ENCODE measurements around the gene PRDM5.

The PRDM5 gene

GRCh38 chr4:120761070-120761469 lies 161.5 kb downstream of the PRDM5 start:
- Histone ChIP-seq H4K8ac (ENCODE audit: low read depth, low read length) (peak overlapping the region; percentile 79), H3K9ac (ENCODE audit: low read length) (no peak overlapping the region), H3K18ac (ENCODE audit: low read length) (no peak overlapping the region), H2BK120ac (ENCODE audit: insufficient read depth, low read length, poor library complexity) (peak overlapping the region; percentile 80), H2BK12ac (ENCODE audit: low read length) (peak overlapping the region; percentile 92), H3K79me2 (ENCODE audit: control insufficient read depth, insufficient read depth, low read length, poor library complexity) (no peaks in the 10 kb centered on the region), H3K79me1 (ENCODE audit: low read length) (peaks cover 15% of the 10 kb centered on the region), H3K14ac (ENCODE audit: low read length) (peak overlapping the region; percentile 93), H3K27me3 (ENCODE audit: insufficient read depth, low read length) (no peaks in the 10 kb centered on the region), H3K4me1 (ENCODE audit: control insufficient read depth in 1 of 2, insufficient read depth in 2 of 2, low read length in 2 of 2) (no peaks in the 10 kb centered on the region), H4K12ac (ENCODE audit: low read depth, low read length) (no peak overlapping the region), H4K91ac (ENCODE audit: low read depth, low read length) (peak overlapping the region; percentile 89), H3K27ac (ENCODE audit: low read depth, low read length) (peak overlapping the region; percentile 6), H3K4me3 (ENCODE audit: low read depth, low read length) (no peak overlapping the region), H2AK5ac (ENCODE audit: low read length) (peak overlapping the region; percentile 93), H2AFZ (ENCODE audit: insufficient read depth, low read length, poor library complexity) (no peak overlapping the region), H3K36me3 (ENCODE audit: control insufficient read depth in 1 of 2, insufficient read depth in 2 of 2, low read length in 2 of 2) (no peaks in the 10 kb centered on the region), H3K4ac (ENCODE audit: low read depth, low read length) (peak overlapping the region; percentile 27), H3K9me3 (ENCODE audit: insufficient read depth, low read depth, low read length) (no peaks in the 10 kb centered on the region), H3K4me2 (ENCODE audit: low read length) (no peak overlapping the region), H3K23ac (ENCODE audit: low read length) (no peak overlapping the region), H2BK5ac (ENCODE audit: low read depth, low read length, poor library complexity) (peak overlapping the region; percentile 89)
- no CpG with 5 or more reads among the region's 2 CpGs for WGBS (ENCODE audit: extremely low coverage, insufficient coverage, insufficient read length)
- DNase-seq: no peak

GRCh38 chr4:120760047-120760446 lies 162.5 kb downstream of the PRDM5 start:
- WGBS (ENCODE audit: extremely low coverage, insufficient coverage, insufficient read length): no CpG with 5 or more reads among the region's 2 CpGs
- H2AFZ ChIP-seq (ENCODE audit: insufficient read depth, low read length, poor library complexity): no peak overlapping the region

GRCh38 chr4:120755864-120756263 lies 166.7 kb downstream of the PRDM5 start:
- DNase-seq: no peak
- Histone ChIP-seq H3K14ac (ENCODE audit: low read length) (peak overlapping the region; percentile 17), H3K4me2 (ENCODE audit: low read length) (no peak overlapping the region), H4K91ac (ENCODE audit: low read depth, low read length) (peak overlapping the region; percentile 26), H3K9me3 (ENCODE audit: insufficient read depth, low read depth, low read length) (peaks cover 2% of the 10 kb centered on the region), H3K23ac (ENCODE audit: low read length) (no peak overlapping the region), H3K27ac (ENCODE audit: low read depth, low read length) (no peak overlapping the region), H3K79me2 (ENCODE audit: control insufficient read depth, insufficient read depth, low read length, poor library complexity) (no peaks in the 10 kb centered on the region), H2BK12ac (ENCODE audit: low read length) (peak overlapping the region; percentile 61), H3K4ac (ENCODE audit: low read depth, low read length) (no peak overlapping the region), H2AFZ (ENCODE audit: insufficient read depth, low read length, poor library complexity) (no peak overlapping the region), H3K18ac (ENCODE audit: low read length) (no peak overlapping the region), H3K4me3 (ENCODE audit: low read depth, low read length) (no peak overlapping the region), H2AK5ac (ENCODE audit: low read length) (peak overlapping the region; percentile 35), H3K79me1 (ENCODE audit: low read length) (peaks cover 13% of the 10 kb centered on the region), H4K8ac (ENCODE audit: low read depth, low read length) (no peak overlapping the region), H4K12ac (ENCODE audit: low read depth, low read length) (no peak overlapping the region), H3K9ac (ENCODE audit: low read length) (no peak overlapping the region), H3K4me1 (ENCODE audit: control insufficient read depth in 1 of 2, insufficient read depth in 2 of 2, low read length in 2 of 2) (peaks cover 2 to 4% of the 10 kb centered on the region in 2 experiments), H3K36me3 (ENCODE audit: control insufficient read depth in 1 of 2, insufficient read depth in 2 of 2, low read length in 2 of 2) (peaks cover 3% of the 10 kb centered on the region in 2 experiments), H3K27me3 (ENCODE audit: insufficient read depth, low read length) (no peaks in the 10 kb centered on the region), H2BK120ac (ENCODE audit: insufficient read depth, low read length, poor library complexity) (peak overlapping the region; percentile 75), H2BK5ac (ENCODE audit: low read depth, low read length, poor library complexity) (no peak overlapping the region)
- WGBS (ENCODE audit: extremely low coverage, insufficient coverage, insufficient read length): no CpG with 5 or more reads among the region's 1 CpG

More at GRCh38 chr4:120760047-120760446, 162.5 kb downstream of the PRDM5 start:
- Histone ChIP-seq H3K4me3 (ENCODE audit: low read depth, low read length) (no peak overlapping the region), H4K12ac (ENCODE audit: low read depth, low read length) (no peak overlapping the region), H3K79me1 (ENCODE audit: low read length) (peaks cover 16% of the 10 kb centered on the region), H3K9me3 (ENCODE audit: insufficient read depth, low read depth, low read length) (no peaks in the 10 kb centered on the region), H3K23ac (ENCODE audit: low read length) (no peak overlapping the region), H3K4me1 (ENCODE audit: control insufficient read depth in 1 of 2, insufficient read depth in 2 of 2, low read length in 2 of 2) (peaks cover 0 to 4% of the 10 kb centered on the region in 2 experiments), H3K18ac (ENCODE audit: low read length) (no peak overlapping the region), H4K8ac (ENCODE audit: low read depth, low read length) (no peak overlapping the region), H3K36me3 (ENCODE audit: control insufficient read depth in 1 of 2, insufficient read depth in 2 of 2, low read length in 2 of 2) (peaks cover 0 to 2% of the 10 kb centered on the region in 2 experiments), H2BK12ac (ENCODE audit: low read length) (no peak overlapping the region), H3K4me2 (ENCODE audit: low read length) (no peak overlapping the region), H3K9ac (ENCODE audit: low read length) (no peak overlapping the region), H4K91ac (ENCODE audit: low read depth, low read length) (no peak overlapping the region), H3K79me2 (ENCODE audit: control insufficient read depth, insufficient read depth, low read length, poor library complexity) (no peaks in the 10 kb centered on the region), H2AK5ac (ENCODE audit: low read length) (no peak overlapping the region), H3K27me3 (ENCODE audit: insufficient read depth, low read length) (no peaks in the 10 kb centered on the region), H3K14ac (ENCODE audit: low read length) (no peak overlapping the region), H3K4ac (ENCODE audit: low read depth, low read length) (no peak overlapping the region), H3K27ac (ENCODE audit: low read depth, low read length) (peak overlapping the region; percentile 25), H2BK120ac (ENCODE audit: insufficient read depth, low read length, poor library complexity) (no peak overlapping the region), H2BK5ac (ENCODE audit: low read depth, low read length, poor library complexity) (no peak overlapping the region)
- DNase-seq: no peak

GRCh38 chr4:120754590-120754989 lies 167.9 kb downstream of the PRDM5 start:
- Histone ChIP-seq H3K14ac (ENCODE audit: low read length) (peak overlapping the region; percentile 67), H4K8ac (ENCODE audit: low read depth, low read length) (no peak overlapping the region), H3K23ac (ENCODE audit: low read length) (no peak overlapping the region), H2BK5ac (ENCODE audit: low read depth, low read length, poor library complexity) (no peak overlapping the region), H3K27me3 (ENCODE audit: insufficient read depth, low read length) (no peaks in the 10 kb centered on the region), H3K9me3 (ENCODE audit: insufficient read depth, low read depth, low read length) (peaks cover 6% of the 10 kb centered on the region), H3K9ac (ENCODE audit: low read length) (no peak overlapping the region), H2AK5ac (ENCODE audit: low read length) (peak overlapping the region; percentile 94), H4K12ac (ENCODE audit: low read depth, low read length) (no peak overlapping the region), H3K4me3 (ENCODE audit: low read depth, low read length) (no peak overlapping the region), H3K79me2 (ENCODE audit: control insufficient read depth, insufficient read depth, low read length, poor library complexity) (no peaks in the 10 kb centered on the region), H3K36me3 (ENCODE audit: control insufficient read depth in 1 of 2, insufficient read depth in 2 of 2, low read length in 2 of 2) (peaks cover 3 to 7% of the 10 kb centered on the region in 2 experiments), H3K27ac (ENCODE audit: low read depth, low read length) (peak overlapping the region; percentile 7), H2BK12ac (ENCODE audit: low read length) (peak overlapping the region; percentile 19), H4K91ac (ENCODE audit: low read depth, low read length) (peak overlapping the region; percentile 74), H2AFZ (ENCODE audit: insufficient read depth, low read length, poor library complexity) (no peak overlapping the region), H3K4ac (ENCODE audit: low read depth, low read length) (no peak overlapping the region), H3K18ac (ENCODE audit: low read length) (no peak overlapping the region), H2BK120ac (ENCODE audit: insufficient read depth, low read length, poor library complexity) (no peak overlapping the region), H3K4me1 (ENCODE audit: control insufficient read depth in 1 of 2, insufficient read depth in 2 of 2, low read length in 2 of 2) (peaks cover 2 to 4% of the 10 kb centered on the region in 2 experiments), H3K4me2 (ENCODE audit: low read length) (no peak overlapping the region), H3K79me1 (ENCODE audit: low read length) (peaks cover 12% of the 10 kb centered on the region)
- WGBS (ENCODE audit: extremely low coverage, insufficient coverage, insufficient read length): no CpG with 5 or more reads among the region's 4 CpGs
- no peak for DNase-seq
